ENCODE data around the gene COQ8B. TPM values are rescaled to one million over a fixed set of nuclear protein-coding genes. Genes with fewer than 3 reads are reported as not detected.
A peak's percentile ranks its signal among the peaks of the same experiment; 100 is the strongest.

Gene COQ8B
- total RNA-seq, 4 donors from 2014 or later, result 31.2 to 53.8 (median 39.3) TPM

DNA sequence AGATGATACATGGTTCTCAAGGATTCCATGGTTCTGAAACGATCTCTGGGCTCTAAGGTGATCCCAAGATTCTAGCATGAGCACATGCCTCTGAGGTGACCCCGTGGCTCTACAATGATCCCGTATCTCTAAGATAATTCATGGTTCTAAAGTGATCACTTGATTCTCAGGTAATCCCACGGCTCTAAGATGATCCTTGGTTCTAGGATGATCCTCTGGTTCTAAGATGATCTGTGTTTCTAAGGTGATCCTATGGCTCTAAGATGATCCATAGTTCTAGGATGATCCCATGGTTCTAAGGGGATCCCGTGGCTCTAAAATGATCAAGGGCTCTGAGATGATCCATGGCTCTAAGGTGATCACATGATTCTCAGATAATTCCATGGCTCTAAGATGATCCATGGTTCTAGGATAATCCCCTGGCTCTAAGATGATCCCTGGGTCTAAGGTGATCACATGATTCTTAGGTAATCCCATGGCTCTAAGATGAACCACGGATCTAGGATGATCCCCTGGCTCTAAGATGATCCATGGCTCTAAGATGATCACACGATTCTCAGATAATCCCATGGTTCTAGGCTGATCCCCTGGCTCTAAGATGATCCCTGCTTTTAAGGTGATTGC is 47.6 kb downstream of the COQ8B start:
- H3K27ac ChIP-seq, result no peak overlapping the region
- no peaks in the 10 kb centered on the region for H3K9me3 ChIP-seq
- no peak overlapping the region for H3K4me3 ChIP-seq
- H3K27me3 ChIP-seq, result no peaks in the 10 kb centered on the region
- no peak for DNase-seq (ENCODE audit: low spot score in 2 of 2)
- H3K36me3 ChIP-seq, result peaks cover 70% of the 10 kb centered on the region
- whole genome bisulfite sequencing, result 90% methylated on average over 7 of the region's 7 CpGs
- peaks cover 10% of the 10 kb centered on the region for H3K4me1 ChIP-seq
- TF ChIP-seq, protein P1, sequence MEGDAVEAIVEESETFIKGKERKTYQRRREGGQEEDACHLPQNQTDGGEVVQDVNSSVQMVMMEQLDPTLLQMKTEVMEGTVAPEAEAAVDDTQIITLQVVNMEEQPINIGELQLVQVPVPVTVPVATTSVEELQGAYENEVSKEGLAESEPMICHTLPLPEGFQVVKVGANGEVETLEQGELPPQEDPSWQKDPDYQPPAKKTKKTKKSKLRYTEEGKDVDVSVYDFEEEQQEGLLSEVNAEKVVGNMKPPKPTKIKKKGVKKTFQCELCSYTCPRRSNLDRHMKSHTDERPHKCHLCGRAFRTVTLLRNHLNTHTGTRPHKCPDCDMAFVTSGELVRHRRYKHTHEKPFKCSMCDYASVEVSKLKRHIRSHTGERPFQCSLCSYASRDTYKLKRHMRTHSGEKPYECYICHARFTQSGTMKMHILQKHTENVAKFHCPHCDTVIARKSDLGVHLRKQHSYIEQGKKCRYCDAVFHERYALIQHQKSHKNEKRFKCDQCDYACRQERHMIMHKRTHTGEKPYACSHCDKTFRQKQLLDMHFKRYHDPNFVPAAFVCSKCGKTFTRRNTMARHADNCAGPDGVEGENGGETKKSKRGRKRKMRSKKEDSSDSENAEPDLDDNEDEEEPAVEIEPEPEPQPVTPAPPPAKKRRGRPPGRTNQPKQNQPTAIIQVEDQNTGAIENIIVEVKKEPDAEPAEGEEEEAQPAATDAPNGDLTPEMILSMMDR (IDR thresholded peaks at IDR 0.05), result no peak
- TF ChIP-seq POLR2AphosphoS5 (IDR thresholded peaks at IDR 0.05) (no peak), EP300 (IDR thresholded peaks at IDR 0.05) (no peak), POLR2A (IDR thresholded peaks at IDR 0.05) (no peak)

GRCh38 chr19:40667602-40668001 is 49.1 kb downstream of the COQ8B start:
- no peak for TF ChIP-seq POLR2A (IDR thresholded peaks at IDR 0.05)
- TF ChIP-seq, protein P1 (IDR thresholded peaks at IDR 0.05), result no peak
- H3K9me3 ChIP-seq, result no peaks in the 10 kb centered on the region

DNA sequence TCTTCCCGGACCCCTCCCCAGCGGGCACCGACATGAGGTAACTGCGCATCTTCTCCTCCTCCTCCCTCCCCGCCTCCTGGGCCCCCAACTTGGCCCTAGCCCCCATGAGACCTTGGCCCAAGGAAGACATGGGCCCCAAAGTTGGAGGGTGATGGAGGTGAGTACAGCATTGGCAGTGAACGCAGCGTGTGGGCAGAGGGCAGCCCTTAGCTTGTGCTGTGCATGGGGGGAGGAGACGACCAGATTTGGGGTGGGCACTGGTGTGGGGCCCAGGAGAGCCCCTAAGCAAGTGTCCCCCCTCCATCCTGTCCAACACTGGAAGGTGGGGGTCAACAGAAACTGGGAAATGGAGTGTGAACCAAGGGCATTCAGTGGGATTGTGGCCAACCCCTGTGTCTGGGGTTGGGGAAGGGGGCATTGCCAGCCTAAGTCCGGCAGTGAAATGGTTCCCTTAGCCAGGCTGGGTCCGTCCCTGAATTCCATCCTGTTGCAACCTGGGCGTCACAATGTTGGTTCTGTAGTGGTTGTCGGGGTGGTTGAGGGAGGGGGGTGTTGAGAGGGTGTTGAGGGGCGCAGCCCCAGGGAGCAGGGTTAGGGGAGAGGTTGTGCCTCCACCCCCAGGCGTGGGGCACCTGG is 49.8 kb downstream of the COQ8B start:
- TF ChIP-seq POLR2A (IDR thresholded peaks at IDR 0.05), result no peak
- TF ChIP-seq, protein P1 (IDR thresholded peaks at IDR 0.05), result no peak
- TF ChIP-seq POLR2AphosphoS5 (IDR thresholded peaks at IDR 0.05), result no peak
- no peak for TF ChIP-seq EP300 (IDR thresholded peaks at IDR 0.05)
- Histone ChIP-seq H3K4me3 (no peak overlapping the region), H3K27ac (no peak overlapping the region), H3K4me1 (peaks cover 24% of the 10 kb centered on the region), H3K36me3 (peaks cover 49% of the 10 kb centered on the region), H3K27me3 (no peaks in the 10 kb centered on the region), H3K9me3 (no peaks in the 10 kb centered on the region)
- no peak for DNase-seq (ENCODE audit: low spot score in 2 of 2)
- WGBS, result 88% methylated on average over 13 of the region's 14 CpGs

More at GRCh38 chr19:40667602-40668001, 49.1 kb downstream of the COQ8B start:
- no peak overlapping the region for H3K4me3 ChIP-seq
- peaks cover 21% of the 10 kb centered on the region for H3K4me1 ChIP-seq
- WGBS, result 91% methylated on average over 9 of the region's 14 CpGs
- no peak overlapping the region for H3K27ac ChIP-seq
- H3K27me3 ChIP-seq, result no peaks in the 10 kb centered on the region
- H3K36me3 ChIP-seq, result peaks cover 55% of the 10 kb centered on the region
- no peak for DNase-seq (ENCODE audit: low spot score in 2 of 2)

- WGBS, result 52% methylated on average over 22 of the region's 24 CpGs
- peak overlapping the region; percentile 72 for H3K4me3 ChIP-seq
- H3K27ac ChIP-seq, result peak overlapping the region; percentile 80
- peaks cover 19% of the 10 kb centered on the region for H3K36me3 ChIP-seq
- no peak for DNase-seq (ENCODE audit: low spot score in 2 of 2)
- H3K9me3 ChIP-seq, result no peaks in the 10 kb centered on the region
- TF ChIP-seq POLR2AphosphoS5 (IDR thresholded peaks at IDR 0.05) (no peak), POLR2A (IDR thresholded peaks at IDR 0.05) (no peak), EP300 (IDR thresholded peaks at IDR 0.05) (no peak)
- TF ChIP-seq, protein P1 (IDR thresholded peaks at IDR 0.05), result no peak
- H3K4me1 ChIP-seq, result peaks cover 27% of the 10 kb centered on the region
- H3K27me3 ChIP-seq, result no peaks in the 10 kb centered on the region
Observed at GRCh38 chr19:40663695-40664692, 52.7 kb downstream of the COQ8B start.

All from suprapubic skin (tissue), 4 donors.